Heart right ventricle (tissue), 16 donors: ENCODE results near the gene CD22. TPM values are rescaled to one million over a fixed set of nuclear protein-coding genes. Genes with fewer than 3 reads are reported as not detected.
A peak's percentile ranks its signal among the peaks of the same experiment; 100 is the strongest.

Experiments
- ATAC-seq, 8 donors: fragments of 200-7000 bp; cut with Tn5 transposase; one replicate each; pipeline ENCODE4 v1.9.1; 2020; ENCODE audit warnings: mild to moderate bottlenecking in 8 of 8, moderate library complexity in 8 of 8, moderate number of reproducible peaks in 1 of 8
- DNase-seq, 2 donors: peaks; one replicate each; pipeline ENCODE4 v3.0.0-alpha.2; 2020
- H3K27ac ChIP-seq, 10 donors: fragments of 200-600 bp; sonication (generic) in 2 of 10; one replicate each; pipeline versions ENCODE4 v1.5.0 to v1.8.0; 2020 to 2022; ENCODE audit warnings: mild to moderate bottlenecking in 3 of 10
- H3K27me3 ChIP-seq, 7 donors: fragments of 200-600 bp; one replicate each; pipeline ENCODE4 v1.8.0; 2021 to 2022; ENCODE audit warnings: mild to moderate bottlenecking in 2 of 7
- H3K36me3 ChIP-seq, 9 donors: fragments of 200-600 bp; sonication (generic) in 1 of 9; one replicate each; pipeline versions ENCODE4 v1.5.0 to v1.8.0; 2020 to 2022; ENCODE audit warnings: mild to moderate bottlenecking in 2 of 9
- H3K4me1 ChIP-seq, 9 donors: fragments of 200-600 bp; sonication (generic) in 1 of 9; one replicate each; pipeline versions ENCODE4 v1.5.0 to v1.8.0; 2020 to 2022; ENCODE audit warnings: mild to moderate bottlenecking in 4 of 9
- H3K4me3 ChIP-seq, 10 donors: fragments of 200-600 bp; sonication (generic) in 2 of 10; one replicate each; pipeline versions ENCODE4 v1.5.0 to v1.8.0; 2020 to 2022; ENCODE audit warnings: mild to moderate bottlenecking in 7 of 10, moderate library complexity in 2 of 10
- H3K9me3 ChIP-seq, 11 donors: fragments of 200-600 bp in 10 of 11; sonication (generic) in 2 of 11; one replicate each; pipeline versions ENCODE4 v1.5.0 to v1.8.0; 2013 to 2022; ENCODE audit warnings: mild to moderate bottlenecking in 2 of 11, control low read depth in 1 of 11, moderate library complexity in 1 of 11
- CTCF ChIP-seq, 9 donors: fragments of 200-600 bp; sonication (generic) in 2 of 9; IDR thresholded peaks; one replicate each; pipeline versions ENCODE4 v1.5.0 to v1.8.0; 2021 to 2022; ENCODE audit warnings: antibody characterized with exemption in 9 of 9, mild to moderate bottlenecking in 5 of 9, moderate library complexity in 1 of 9
- WGBS, 2 donors: extraction: QIAGEN DNeasy Blood & Tissue Kit; methylation state at CpG; one replicate each; pipeline ENCODE4 v1.1.7; 2013; ENCODE audit warnings: inconsistent platforms in 1 of 2; 5-methylcytosine and 5-hydroxymethylcytosine counted together
- intact Hi-C, 10 donors: fragments of 100-400 bp; cut with DNase I; formaldehyde crosslinking; loops; one replicate each; pipeline versions ENCODE4 v1.11.1 to v1.14.2; 2022
- polyA plus RNA-seq, 2 donors: library from polyadenylated mRNA; stranded (reverse); fragments of 200-250 nt; gene quantifications; one replicate each; pipeline ENCODE4 v1.2.3, GENCODE V29; 2013
- total RNA-seq, 10 donors: library from RNA; stranded (reverse); fragmentation: NEBNext Ultra II Directional in 3 of 10; extraction: Animal tissue kit (Norgen Biotek cat#: 25700) in 3 of 10; gene quantifications; one replicate each; pipeline versions ENCODE4 v1.2.1 to v1.2.4, GENCODE V29; 2021 to 2023
- donor health status: Arrhythmogenic right ventricular cardiomyopathy.
- donor health status: ischemic (EF 13 %, LVEDD 7.1; RV severe dilation, severe dysfunction).
- donor health status: healthy with polysubstance abuse.
- donor health status: DM: no; HTN: yes; CAD: no.
- donor health status: DM: no; HTN: no; CAD: no.
- donor health status: ischemic (EF 25% LVEDD 6.9; RV normal size, moderate dysfunction).
- donor health status: ischemic (EF 25% LVEDD 5.7; RV mildly dilated, moderate dysfunction).
- donor health status: healthy.
- donor health status: DM: yes; HTN: yes; CAD: no.
- donor health status: Ischemic cardiomyopathy.
- donor health status: ischemic (EF 35%, LVEDD 5.7; RV mildly dilated, moderate dysfunction).
- donor health status: nonischemic (EF 11% LVEDD 7.7; RV severe dilation, severe dysfunction).
- donor health status: DM: yes; HTN: yes; CAD: no.
- donor health status: PGD.
- donor health status: ischemic (EF 29% LVEDD 5.4; RV normal size, mild dysfunction).
- donor health status: nonischemic (EF 23%, LVEDD 6.1; RV moderate dilation, normal function).

Gene CD22
- total and polyA plus RNA-seq, 12 donors = 0.07 to 1.6 (median 0.38) TPM; not detected in 2

DNA sequence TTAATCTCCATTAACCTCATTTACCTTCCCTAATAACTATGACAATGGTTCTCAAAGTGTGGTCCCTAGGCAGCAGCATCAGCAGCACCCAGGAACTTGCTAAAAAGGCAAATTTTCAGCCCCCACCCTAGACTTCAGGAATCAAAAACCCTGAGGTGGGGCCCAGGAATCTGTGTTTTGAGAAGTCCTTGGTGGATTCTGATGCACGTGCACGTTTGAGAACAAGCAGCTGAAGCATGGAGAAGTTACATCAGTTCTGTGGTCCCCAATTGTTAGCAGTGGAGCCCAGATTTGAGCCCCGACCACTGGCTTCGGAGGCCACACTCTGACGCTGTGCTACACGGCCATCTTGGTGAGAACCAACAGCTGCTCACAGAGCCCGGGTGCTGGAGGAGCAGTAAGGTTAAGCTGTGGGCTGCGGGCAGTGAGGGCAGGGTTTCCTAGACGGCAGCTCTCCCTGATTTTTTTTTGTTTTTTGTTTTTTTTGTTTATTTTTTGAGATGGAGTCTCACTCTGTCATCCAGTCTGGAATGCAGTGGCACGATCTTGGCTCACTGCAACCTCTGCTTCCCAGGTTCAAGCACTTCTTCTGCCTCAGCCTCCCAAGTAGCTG lies 14.0 kb upstream of the CD22 start:
- Histone ChIP-seq H3K36me3 (no peaks in the 10 kb centered on the region), H3K4me1 (peaks cover 0 to 29% (median 10%) of the 10 kb centered on the region in 9 donors), H3K4me3 (no peak overlapping the region), H3K27ac (no peak overlapping the region), H3K27me3 (no peaks in the 10 kb centered on the region), H3K9me3 (no peaks in the 10 kb centered on the region)
- intact Hi-C loops = no loop called here
- ATAC-seq (no peak), DNase-seq (no peak)
- 89 to 90% methylated on average over 10 of the region's 10 CpGs for WGBS, 2 donors
- TF ChIP-seq CTCF (IDR thresholded peaks at IDR 0.05) = no peak

DNA sequence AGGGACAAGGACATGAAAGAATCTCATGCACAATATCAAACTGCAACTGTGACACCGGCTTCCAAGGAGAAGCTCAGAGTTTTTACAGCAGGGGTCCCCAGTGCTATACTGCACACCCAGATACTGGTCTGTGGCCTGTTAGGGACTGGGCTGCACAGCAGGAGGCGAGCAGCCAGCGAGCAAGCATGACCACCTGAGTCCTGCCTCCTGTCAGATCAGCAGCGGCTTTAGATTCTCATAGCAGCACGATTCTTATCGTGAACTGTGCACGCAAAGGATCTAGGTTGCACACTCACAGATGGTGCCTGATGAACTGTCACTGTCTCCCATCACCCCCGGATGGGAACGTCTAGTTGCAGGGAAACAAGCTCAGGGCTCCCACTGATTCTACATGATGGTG lies 13.1 kb upstream of the CD22 start:
- TF ChIP-seq CTCF (IDR thresholded peaks at IDR 0.05) = no peak
- H3K27ac ChIP-seq = no peak overlapping the region
- ATAC-seq (no peak), DNase-seq (no peak)
- no peaks in the 10 kb centered on the region for H3K9me3 ChIP-seq
- no peak overlapping the region for H3K4me3 ChIP-seq
- intact Hi-C loops = no loop called here
- H3K36me3 ChIP-seq = no peaks in the 10 kb centered on the region
- peaks cover 0 to 38% (median 16%) of the 10 kb centered on the region in 9 donors for H3K4me1 ChIP-seq
- 79 to 84% methylated on average over 9 of the region's 9 CpGs for WGBS, 2 donors
- H3K27me3 ChIP-seq = no peaks in the 10 kb centered on the region

- Histone ChIP-seq H3K27ac (no peak overlapping the region), H3K27me3 (no peaks in the 10 kb centered on the region)
Measured at GRCh38 chr19:35316560-35316959, 12.4 kb upstream of the CD22 start.

DNA sequence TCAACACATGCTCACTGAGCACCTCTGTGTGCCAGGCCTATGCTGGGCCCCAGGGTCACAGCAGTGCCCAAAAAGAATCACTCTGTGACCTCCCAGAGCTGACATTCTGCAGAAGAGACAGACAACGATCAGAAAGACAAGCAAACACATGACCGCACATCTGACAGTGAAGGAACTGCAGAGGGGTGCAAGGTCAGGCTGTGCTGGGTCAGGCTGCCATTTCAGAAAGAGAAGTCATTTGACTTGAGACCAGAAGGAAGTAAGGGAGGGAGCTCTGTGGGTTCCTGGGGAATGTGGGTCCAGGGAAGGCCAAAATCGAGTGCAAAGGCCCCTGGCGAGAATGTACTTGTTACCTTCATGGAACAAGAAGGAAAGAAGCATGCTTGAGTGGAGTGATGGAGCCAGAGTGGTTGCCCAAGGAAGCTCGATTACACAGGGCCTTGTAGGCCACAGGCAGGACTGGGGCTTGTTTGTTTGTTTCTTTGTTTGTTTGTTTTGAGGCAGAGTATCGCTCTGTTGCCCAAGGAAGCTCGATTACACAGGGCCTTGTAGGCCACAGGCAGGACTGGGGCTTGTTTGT lies 11.4 kb upstream of the CD22 start:
- ATAC-seq (no peak), DNase-seq (no peak)
- 83 to 84% methylated on average over 7 of the region's 7 CpGs for WGBS, 2 donors
- Histone ChIP-seq H3K36me3 (no peaks in the 10 kb centered on the region), H3K4me3 (no peak overlapping the region), H3K4me1 (peaks cover 0 to 40% (median 16%) of the 10 kb centered on the region in 9 donors), H3K9me3 (peaks cover 0 to 7% (median 0%) of the 10 kb centered on the region in 11 donors), H3K27ac (peak overlapping the region in 1 of 10 donors; percentile 75), H3K27me3 (no peaks in the 10 kb centered on the region)
- no peak for TF ChIP-seq CTCF (IDR thresholded peaks at IDR 0.05)
- intact Hi-C loops = no loop called here

More at GRCh38 chr19:35316560-35316959, 12.4 kb upstream of the CD22 start:
- DNase-seq = no peak
- 88 to 90% methylated on average over 9 of the region's 9 CpGs for WGBS, 2 donors
- Histone ChIP-seq H3K4me1 (peaks cover 0 to 40% (median 16%) of the 10 kb centered on the region in 9 donors), H3K9me3 (no peaks in the 10 kb centered on the region), H3K36me3 (no peaks in the 10 kb centered on the region), H3K4me3 (no peak overlapping the region)
- intact Hi-C loops = no loop called here
- no peak for TF ChIP-seq CTCF (IDR thresholded peaks at IDR 0.05)
- ATAC-seq = no peak
